SK-N-SH (cell line): Measurements from ENCODE around the gene CDX1. TPM values are rescaled to one million over a fixed set of nuclear protein-coding genes. Genes with fewer than 3 reads are reported as not detected.

ENCODE experiments used
- CTCF ChIA-PET: fragments of 300-600, 350-600 bp; formaldehyde crosslinking; extraction: SDS; loops from one replicate; lab custom pipeline; 2021; lab: Yijun Ruan, JAX
- POLR2A ChIA-PET: fragments of 350-600 bp; sonication (Branson Sonifier 250); formaldehyde crosslinking; extraction: SDS; loops from one replicate; lab custom pipeline; 2020; ENCODE audit warnings: antibody characterized with exemption, inconsistent platforms; lab: Yijun Ruan, JAX
- DNase-seq: peaks from one replicate; pipeline ENCODE4 v3.0.0; 2012
- H2AFZ ChIP-seq: fragments of 200-600 bp; sonication (generic); 2 replicates; pipeline ENCODE4 v1.8.1; 2016; ENCODE audit warnings: antibody characterized with exemption, mild to moderate bottlenecking, low read depth
- H3F3A ChIP-seq: fragments of 200-600 bp; sonication (generic); replicated peaks from 2 replicates; pipeline ENCODE3; 2016; ENCODE audit warnings: antibody characterized with exemption, mild to moderate bottlenecking; ENCODE audit not compliant: insufficient read depth
- H3K27ac ChIP-seq, 2 experiments: fragments of 200-500 bp in 1 of 2; fragments of 200-600 bp in 1 of 2; sonication (Bioruptor generic) in 1 of 2; sonication (generic), shearing (Covaris generic) in 1 of 2; 2 replicates each; pipeline versions ENCODE4 v1.5.1 to v1.6.1; 2014 to 2016; ENCODE audit warnings: low read depth in 2 of 2, inconsistent platforms in 1 of 2, low read length in 1 of 2, mild to moderate bottlenecking in 1 of 2, mixed read lengths in 1 of 2
- H3K27me3 ChIP-seq: fragments of 200-600 bp; sonication (generic), shearing (Covaris generic); 2 replicates; pipeline ENCODE4 v1.6.1; 2016; ENCODE audit warnings: mixed run types; ENCODE audit not compliant: insufficient read depth
- H3K36me3 ChIP-seq, 2 experiments: fragments of 200-500 bp in 1 of 2; fragments of 200-600 bp in 1 of 2; sonication (Bioruptor generic) in 1 of 2; sonication (generic) in 1 of 2; replicated peaks in 1 of 2; 2 replicates each; pipeline versions ENCODE3 to v1.5.1; 2014 to 2016; ENCODE audit warnings: low read length in 1 of 2, mild to moderate bottlenecking in 1 of 2; ENCODE audit not compliant: insufficient read depth in 2 of 2, control insufficient read depth in 1 of 2
- H3K4me1 ChIP-seq, 2 experiments: fragments of 200-500 bp in 1 of 2; fragments of 200-600 bp in 1 of 2; sonication (Bioruptor generic) in 1 of 2; sonication (generic), shearing (Covaris generic) in 1 of 2; 2 replicates each; pipeline versions ENCODE4 v1.5.1 to v1.6.1; 2014 to 2016; ENCODE audit warnings: low read depth in 1 of 2, low read length in 1 of 2, mixed run types in 1 of 2; ENCODE audit not compliant: insufficient read depth in 2 of 2, control insufficient read depth in 1 of 2
- H3K4me2 ChIP-seq: fragments of 200-600 bp; sonication (generic), shearing (Covaris generic); 2 replicates; pipeline ENCODE4 v1.6.1; 2017; ENCODE audit warnings: mixed run types
- H3K4me3 ChIP-seq, 2 experiments: fragments of 200-500 bp in 1 of 2; fragments of 200-600 bp in 1 of 2; sonication (Bioruptor generic) in 1 of 2; sonication (generic), shearing (Covaris generic) in 1 of 2; 2 replicates each; pipeline versions ENCODE4 v1.5.1 to v1.8.1; 2014 to 2016; ENCODE audit warnings: low read depth in 2 of 2, inconsistent platforms in 1 of 2, low read length in 1 of 2, mild to moderate bottlenecking in 1 of 2, mixed read lengths in 1 of 2, moderate library complexity in 1 of 2
- H3K79me2 ChIP-seq: fragments of 200-600 bp; sonication (generic); 2 replicates; pipeline ENCODE4 v1.8.1; 2017; ENCODE audit warnings: mild to moderate bottlenecking; ENCODE audit not compliant: insufficient read depth
- H3K9ac ChIP-seq: fragments of 200-600 bp; sonication (generic); 2 replicates; pipeline ENCODE4 v1.6.1; 2017; ENCODE audit warnings: mixed run types
- H3K9me2 ChIP-seq: fragments of 200-600 bp; sonication (generic); 2 replicates; pipeline ENCODE4 v1.6.1; 2017; ENCODE audit warnings: mixed run types
- H3K9me3 ChIP-seq: fragments of 200-600 bp; sonication (generic); 2 replicates; pipeline ENCODE4 v1.6.1; 2017; ENCODE audit warnings: mixed run types, mild to moderate bottlenecking, moderate library complexity
- H4K20me1 ChIP-seq: fragments of 200-600 bp; sonication (generic); 2 replicates; pipeline ENCODE4 v1.6.1; 2017; ENCODE audit warnings: mild to moderate bottlenecking, mixed run types; ENCODE audit not compliant: insufficient read depth
- CHD2 ChIP-seq: fragments of 150-350 bp; IDR thresholded peaks from 2 replicates; pipeline ENCODE4 v1.6.1; 2018; ENCODE audit warnings: low read length; ENCODE audit not compliant: partially characterized antibody
- EP300 ChIP-seq, 2 experiments: IDR thresholded peaks; 2 replicates each; pipeline versions ENCODE4 v1.4.0 to v1.6.1; 2012; ENCODE audit warnings: borderline replicate concordance in 1 of 2, low read depth in 1 of 2, low read length in 1 of 2
- FOXM1 ChIP-seq: IDR thresholded peaks from 2 replicates; pipeline ENCODE4 v1.4.0; 2012; ENCODE audit warnings: low read depth, mild to moderate bottlenecking
- GATA2 ChIP-seq: sonication (generic); formaldehyde crosslinking; IDR thresholded peaks from 2 replicates; pipeline ENCODE4 v1.5.0; 2020; ENCODE audit warnings: mild to moderate bottlenecking, missing genetic modification reagents
- MAX ChIP-seq: IDR thresholded peaks from 2 replicates; pipeline ENCODE4 v1.4.0; 2012; ENCODE audit warnings: low read depth
- MXI1 ChIP-seq: IDR thresholded peaks from 2 replicates; pipeline ENCODE4 v1.6.1; 2012; ENCODE audit warnings: mild to moderate bottlenecking, low read depth, low read length, improper control_type of control experiment
- NFIC ChIP-seq: IDR thresholded peaks from 2 replicates; pipeline ENCODE4 v1.4.0; 2012; ENCODE audit warnings: borderline replicate concordance
- NRF1 ChIP-seq: IDR thresholded peaks from 2 replicates; pipeline ENCODE4 v1.6.1; 2012; ENCODE audit warnings: low read depth, mild to moderate bottlenecking, low read length
- PBX3 ChIP-seq: IDR thresholded peaks from 2 replicates; pipeline ENCODE4; 2012
- POLR2AphosphoS5 ChIP-seq: IDR thresholded peaks from 2 replicates; pipeline ENCODE4 v1.6.1; 2012; ENCODE audit warnings: low read depth, low read length
- RAD21 ChIP-seq: IDR thresholded peaks from 2 replicates; pipeline ENCODE4 v1.6.1; 2012; ENCODE audit warnings: mild to moderate bottlenecking, low read length
- RCOR1 ChIP-seq: fragments of 150-350 bp; IDR thresholded peaks from 2 replicates; pipeline ENCODE4 v1.6.1; 2017; ENCODE audit warnings: antibody characterized with exemption, low read length
- RFX5 ChIP-seq: IDR thresholded peaks from 2 replicates; pipeline ENCODE4 v1.6.1; 2012; ENCODE audit warnings: mild to moderate bottlenecking, improper control_type of control experiment, low read length
- SIN3A ChIP-seq: IDR thresholded peaks from 2 replicates; pipeline ENCODE4 v1.6.1; 2012; ENCODE audit warnings: low read depth, mild to moderate bottlenecking, low read length, moderate library complexity, borderline replicate concordance
- SMC3 ChIP-seq: IDR thresholded peaks from 2 replicates; pipeline ENCODE4 v1.6.1; 2012; ENCODE audit warnings: low read depth, low read length, improper control_type of control experiment
- TCF12 ChIP-seq: IDR thresholded peaks from 2 replicates; pipeline ENCODE4 v1.4.0; 2012
- TEAD4 ChIP-seq: IDR thresholded peaks from 2 replicates; pipeline ENCODE4 v1.4.0; 2012; ENCODE audit warnings: mild to moderate bottlenecking, borderline replicate concordance; ENCODE audit not compliant: insufficient read depth
- WGBS: methylation state at CpG from one replicate; pipeline ENCODE4 v1.1.6; 2017; ENCODE audit warnings: low lambda C conversion rate; 5-methylcytosine and 5-hydroxymethylcytosine counted together
- polyA plus RNA-seq, 3 experiments: library from polyadenylated mRNA; depleted of rRNA; stranded (reverse); fragments of >200 nt; gene quantifications; 2 replicates each; pipeline ENCODE4 v1.2.3, GENCODE V29; 2012

Gene CDX1
- polyA plus RNA-seq, 1 of the 3 experiments (the other 2 are of a cell fraction), result 0.23 TPM

- peaks cover 0 to 4% of the 10 kb centered on the region in 2 experiments for H3K36me3 ChIP-seq
- peaks cover 22% of the 10 kb centered on the region for H3K79me2 ChIP-seq
- WGBS, result 52% methylated on average over 6 of the region's 12 CpGs
- H3K27ac ChIP-seq, result peak overlapping the region; percentile 94 to 96
- H3K4me3 ChIP-seq, result peak overlapping the region in 1 of 2 experiments; percentile 7; a peak in 1 of 4 replicates
- peak; percentile 66; the same call in 1 of the 2 replicates for TF ChIP-seq PBX3
- no peak for TF ChIP-seq RFX5
- TF ChIP-seq RAD21, result no peak; the same call in 1 of the 2 replicates
- TF ChIP-seq MXI1, result peak; percentile 31; the same call in 1 of the 2 replicates
- TF ChIP-seq EP300 (IDR thresholded peaks at IDR 0.05; ENCODE audit: borderline replicate concordance in 1 of 2, low read depth in 1 of 2, low read length in 1 of 2), result peak; percentile 52 to 85; a peak in 3 of 4 replicates
- peak; percentile 44; the same call in 1 of the 2 replicates for TF ChIP-seq NFIC
- TF ChIP-seq POLR2AphosphoS5, result peak; percentile 66; the same call in 1 of the 2 replicates
- TF ChIP-seq NRF1, result no peak
- peak; percentile 78 for TF ChIP-seq RCOR1
- TF ChIP-seq TCF12, result peak; percentile 97
- TF ChIP-seq GATA2 (CRISPR knock-in tag), result peak; percentile 45; the same call in 1 of the 2 replicates
- TF ChIP-seq SMC3, result 0 out of 2 replicates have a peak, but pooled peaks have one; percentile 10
- TF ChIP-seq CHD2, result peak; percentile 81
- 0 out of 2 replicates have a peak, but pooled peaks have one; percentile 14 for TF ChIP-seq TEAD4
- no peak for TF ChIP-seq FOXM1
- peak; percentile 48; the same call in 1 of the 2 replicates for TF ChIP-seq SIN3A
- peak; percentile 32; the same call in 1 of the 2 replicates for TF ChIP-seq MAX
- H3K4me1 ChIP-seq, result peaks cover 32 to 75% of the 10 kb centered on the region in 2 experiments
- no peak overlapping the region for H2AFZ ChIP-seq
- no peaks in the 10 kb centered on the region for H3K9me3 ChIP-seq
- peak overlapping the region; percentile 23; the same call in 1 of the 2 replicates for H3K4me2 ChIP-seq
- DNase-seq, result peak; percentile 90
- ChIA-PET CTCF (interaction anchor here (0.7 to 1.9 kb wide), 9 partner anchors 9 to 69 kb away, joined by 3 to 10 read pairs (median 3); no protein-coding TSS in a partner anchor), POLR2A (interaction anchor here (0.5 to 0.9 kb wide), 2 partner anchors 32 to 33 kb away, joined by 3 to 5 read pairs; no protein-coding TSS in a partner anchor)
- H3F3A ChIP-seq, result peaks cover 38% of the 10 kb centered on the region
- H4K20me1 ChIP-seq, result peaks cover 4% of the 10 kb centered on the region; the same call in 1 of the 2 replicates
- H3K9me2 ChIP-seq, result no peaks in the 10 kb centered on the region
- no peak overlapping the region for H3K9ac ChIP-seq
- no peaks in the 10 kb centered on the region for H3K27me3 ChIP-seq
Measured at GRCh38 chr5:150158170-150158949, 8.2 kb upstream of the CDX1 start.
